A673 (cell line): ENCODE measurements around the gene MTCH1. TPM values are rescaled to one million over a fixed set of nuclear protein-coding genes. Genes with fewer than 3 reads are reported as not detected.
"Not testable (repeated sequence)": the region's sequence is repeated elsewhere in the genome, so short reads cannot be mapped to it uniquely, and the experiment has no call there.

Source experiments
- BruUV-seq: library from RNA; stranded (reverse); fragments of 400-500 nt; replicated peaks from 2 replicates; lab custom pipeline; 2021; lab: Mats Ljungman, UMichigan
- CTCF ChIA-PET: fragments of 300-600 bp; sonication (Branson Sonifier 250); formaldehyde crosslinking; loops from one replicate; lab custom pipeline; 2022; ENCODE audit warnings: antibody characterized with exemption; lab: Charles Lee
- POLR2A ChIA-PET: fragments of 300-600 bp; sonication (Branson Sonifier 250); formaldehyde crosslinking; loops from one replicate; lab custom pipeline; 2022; ENCODE audit warnings: antibody characterized with exemption; ENCODE audit not compliant: low non-redundant PET; lab: Charles Lee
- DNase-seq: peaks from one replicate; pipeline ENCODE4 v3.0.0-alpha.2; 2015; ENCODE audit warnings: low spot score
- H3K27ac ChIP-seq: fragments of 200-600 bp; sonication (generic); 2 replicates; pipeline ENCODE4 v1.5.1; 2016; ENCODE audit warnings: mixed run types, low read depth, mild to moderate bottlenecking, mixed read lengths, antibody characterized with exemption, low read length; ENCODE audit not compliant: poor library complexity, severe bottlenecking
- H3K27me3 ChIP-seq: fragments of 200-600 bp; sonication (generic); replicated peaks from 2 replicates; pipeline ENCODE4 v1.6.1; 2017; ENCODE audit warnings: mixed run types, low read depth, mild to moderate bottlenecking, mixed read lengths, antibody characterized with exemption, low read length; ENCODE audit not compliant: insufficient read depth, poor library complexity
- H3K36me3 ChIP-seq: fragments of 200-600 bp; sonication (generic); 2 replicates; pipeline ENCODE4 v1.6.1; 2016; ENCODE audit warnings: mixed run types, mild to moderate bottlenecking, mixed read lengths, antibody characterized with exemption, low read length; ENCODE audit not compliant: insufficient read depth, poor library complexity, severe bottlenecking
- H3K4me1 ChIP-seq: fragments of 200-600 bp; sonication (generic); 2 replicates; pipeline ENCODE4 v1.6.1; 2017; ENCODE audit warnings: mixed run types, mild to moderate bottlenecking, mixed read lengths, antibody characterized with exemption, low read length; ENCODE audit not compliant: insufficient read depth, poor library complexity, severe bottlenecking
- H3K4me3 ChIP-seq: fragments of 200-600 bp; sonication (generic); 2 replicates; pipeline ENCODE4 v1.5.1; 2016; ENCODE audit warnings: low read depth, mixed run types, mild to moderate bottlenecking, mixed read lengths, low read length; ENCODE audit not compliant: poor library complexity, severe bottlenecking
- H3K9me3 ChIP-seq: fragments of 200-600 bp; sonication (generic); 2 replicates; pipeline ENCODE4 v1.6.1; 2016; ENCODE audit warnings: mixed run types, low read depth, mild to moderate bottlenecking, mixed read lengths, antibody characterized with exemption, low read length; ENCODE audit not compliant: poor library complexity, severe bottlenecking
- EZH2 ChIP-seq: fragments of 200-600 bp; sonication (generic); IDR thresholded peaks from 2 replicates; pipeline ENCODE4 v1.6.1; 2017; ENCODE audit warnings: borderline replicate concordance, low read depth, mild to moderate bottlenecking, mixed read lengths, antibody characterized with exemption, low read length; ENCODE audit not compliant: poor library complexity, severe bottlenecking
- intact Hi-C: fragments of 100-400 bp; cut with micrococcal nuclease; formaldehyde crosslinking; loops from one replicate; pipeline ENCODE4 v1.10.0; 2022; ENCODE audit not compliant: unreplicated experiment
- total RNA-seq: library from RNA; stranded (reverse); gene quantifications from 2 replicates; pipeline ENCODE4 v1.2.3, GENCODE V29; 2021
- TF ChIP-seq, protein P1 (sequence below): fragments of 300-800, 200-600 bp; sonication (generic); conservative IDR thresholded peaks from 2 replicates; pipeline ENCODE4 v1.5.1; 2017; ENCODE audit warnings: low read depth, mild to moderate bottlenecking, antibody characterized with exemption, low read length, moderate library complexity, mixed read lengths

MTCH1 gene
- total RNA-seq, 1 experiment from 2014 or later: 242 TPM

GRCh38 chr6:36954262-36954931 lies 31.6 kb downstream of the MTCH1 start, which contains the start of gene PI16:
Gene PI16, plus strand, starts transcription at chr6:36954738. Its CDS starts 23 bp downstream, at chr6:36954761.
- H3K36me3 ChIP-seq: no peaks in the 10 kb centered on the region
- POLR2A ChIA-PET: no interaction called here
- CTCF ChIA-PET: no interaction called here
- H3K27me3 ChIP-seq: no peaks in the 10 kb centered on the region
- BruUV-seq: no TSS peak
- DNase-seq: no peak
- no peaks in the 10 kb centered on the region for H3K9me3 ChIP-seq
- no peak within 1 kb of the TSS for H3K4me3 ChIP-seq
- TF ChIP-seq, protein P1, sequence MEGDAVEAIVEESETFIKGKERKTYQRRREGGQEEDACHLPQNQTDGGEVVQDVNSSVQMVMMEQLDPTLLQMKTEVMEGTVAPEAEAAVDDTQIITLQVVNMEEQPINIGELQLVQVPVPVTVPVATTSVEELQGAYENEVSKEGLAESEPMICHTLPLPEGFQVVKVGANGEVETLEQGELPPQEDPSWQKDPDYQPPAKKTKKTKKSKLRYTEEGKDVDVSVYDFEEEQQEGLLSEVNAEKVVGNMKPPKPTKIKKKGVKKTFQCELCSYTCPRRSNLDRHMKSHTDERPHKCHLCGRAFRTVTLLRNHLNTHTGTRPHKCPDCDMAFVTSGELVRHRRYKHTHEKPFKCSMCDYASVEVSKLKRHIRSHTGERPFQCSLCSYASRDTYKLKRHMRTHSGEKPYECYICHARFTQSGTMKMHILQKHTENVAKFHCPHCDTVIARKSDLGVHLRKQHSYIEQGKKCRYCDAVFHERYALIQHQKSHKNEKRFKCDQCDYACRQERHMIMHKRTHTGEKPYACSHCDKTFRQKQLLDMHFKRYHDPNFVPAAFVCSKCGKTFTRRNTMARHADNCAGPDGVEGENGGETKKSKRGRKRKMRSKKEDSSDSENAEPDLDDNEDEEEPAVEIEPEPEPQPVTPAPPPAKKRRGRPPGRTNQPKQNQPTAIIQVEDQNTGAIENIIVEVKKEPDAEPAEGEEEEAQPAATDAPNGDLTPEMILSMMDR: no peak
- TF ChIP-seq EZH2: no peak
- H3K4me1 ChIP-seq: no peaks in the 10 kb centered on the region
- H3K27ac ChIP-seq: no peak within 1 kb of the TSS
- intact Hi-C loops: no loop called here

- intact Hi-C loops: no loop called here
- TF ChIP-seq, protein P1: no peak
- TF ChIP-seq EZH2: no peak
- ChIA-PET CTCF (no interaction called here), POLR2A (no interaction called here)
- H3K4me1 ChIP-seq: no peaks in the 10 kb centered on the region
- no peaks in the 10 kb centered on the region for H3K36me3 ChIP-seq
- H3K4me3 ChIP-seq: no peak overlapping the region
- DNase-seq: no peak
- no peak overlapping the region for H3K27ac ChIP-seq
- BruUV-seq: no TSS peak
- no peaks in the 10 kb centered on the region for H3K9me3 ChIP-seq
- no peaks in the 10 kb centered on the region for H3K27me3 ChIP-seq
Measured at GRCh38 chr6:36953931-36954261, 32.1 kb downstream of the MTCH1 start.

GRCh38 chr6:36949636-36950035 lies 36.4 kb downstream of the MTCH1 start:
- no peak for TF ChIP-seq EZH2
- TF ChIP-seq, protein P1: no peak
- intact Hi-C loops: no loop called here
- Histone ChIP-seq H3K4me3 (no peak overlapping the region), H3K36me3 (no peaks in the 10 kb centered on the region), H3K27me3 (no peaks in the 10 kb centered on the region), H3K9me3 (no peaks in the 10 kb centered on the region), H3K4me1 (no peaks in the 10 kb centered on the region), H3K27ac (no peak overlapping the region)
- ChIA-PET POLR2A (no interaction called here), CTCF (no interaction called here)
- BruUV-seq: no TSS peak
- no peak for DNase-seq

DNA sequence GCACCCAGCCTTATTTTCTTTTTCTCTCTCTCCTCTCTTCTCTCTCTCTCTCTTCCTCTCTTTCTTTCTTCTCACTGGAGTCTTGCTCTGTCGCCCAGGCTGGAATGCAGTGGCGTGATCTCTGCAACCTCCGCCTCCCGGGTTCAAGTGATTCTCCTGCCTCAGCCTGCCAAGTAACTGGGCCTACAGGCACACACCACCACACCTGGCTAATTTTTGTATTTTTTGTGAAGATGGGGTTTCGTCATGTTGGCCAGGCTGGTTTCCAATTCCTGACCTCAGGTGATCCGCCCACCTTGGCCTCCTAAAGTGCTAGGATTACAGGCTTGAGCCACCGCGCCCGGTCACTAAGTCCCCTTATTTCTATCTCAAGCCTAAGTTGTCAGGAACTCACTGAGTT lies 36.9 kb downstream of the MTCH1 start:
- DNase-seq, H3K27ac ChIP-seq, POLR2A ChIA-PET, intact Hi-C loops, H3K9me3 ChIP-seq, H3K27me3 ChIP-seq, H3K4me3 ChIP-seq, BruUV-seq, H3K4me1 ChIP-seq, H3K36me3 ChIP-seq, CTCF ChIA-PET: not testable (repeated sequence)
